Left renal cortex interstitium (tissue), 4 donors: Measurements from ENCODE around the gene MACC1. TPM values are rescaled to one million over a fixed set of nuclear protein-coding genes. Genes with fewer than 3 reads are reported as not detected.
"Not testable (repeated sequence)": the region's sequence is repeated elsewhere in the genome, so short reads cannot be mapped to it uniquely, and the experiment has no call there.

Source experiments
- DNase-seq, 4 donors: peaks; one replicate each; pipeline ENCODE4 v3.0.0-alpha.2; 2013; ENCODE audit warnings: low read depth in 4 of 4, low spot score in 2 of 4, missing footprints in 1 of 4
- polyA plus RNA-seq, 4 donors: library from polyadenylated mRNA; unstranded; fragments of 120-200 nt; gene quantifications; one replicate each; pipeline ENCODE4 v1.2.1, GENCODE V29; 2013; ENCODE audit not compliant: insufficient read length in 4 of 4

The MACC1 gene
- polyA plus RNA-seq, 4 donors, result 9.6 to 11.1 (median 10.9) TPM

DNA sequence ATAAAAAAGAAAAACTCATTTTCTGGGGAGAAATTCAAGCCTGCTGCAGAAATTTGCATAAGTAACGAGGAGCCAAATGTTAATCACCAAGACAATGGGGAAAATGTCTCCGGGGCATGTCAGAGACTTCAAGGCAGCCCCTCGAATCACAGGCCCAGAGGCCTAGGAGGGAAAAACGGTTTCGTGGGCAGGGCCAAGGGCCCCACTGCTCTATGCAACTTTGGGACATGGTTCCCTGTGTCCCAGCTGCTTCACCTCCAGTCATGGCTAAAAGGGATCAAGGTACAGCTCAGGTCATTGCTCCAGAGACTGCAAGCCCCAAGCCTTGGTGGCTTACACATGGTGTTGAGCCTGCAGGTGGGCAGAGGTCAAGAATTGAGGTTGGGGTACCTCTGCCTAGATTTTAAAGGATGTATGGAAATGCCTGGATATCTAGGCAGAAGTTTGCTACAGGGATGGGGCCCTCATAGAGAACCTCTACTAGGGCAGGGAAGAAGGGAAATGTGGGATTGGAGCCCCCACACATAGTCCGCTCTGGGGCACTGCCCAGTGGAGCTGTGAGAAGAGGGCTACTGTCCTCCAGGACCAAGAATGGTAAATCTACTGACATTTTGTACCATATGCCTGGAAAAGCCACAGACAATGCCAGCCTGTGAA lies 8.4 kb downstream of the MACC1 start:
- no peak for DNase-seq

DNA sequence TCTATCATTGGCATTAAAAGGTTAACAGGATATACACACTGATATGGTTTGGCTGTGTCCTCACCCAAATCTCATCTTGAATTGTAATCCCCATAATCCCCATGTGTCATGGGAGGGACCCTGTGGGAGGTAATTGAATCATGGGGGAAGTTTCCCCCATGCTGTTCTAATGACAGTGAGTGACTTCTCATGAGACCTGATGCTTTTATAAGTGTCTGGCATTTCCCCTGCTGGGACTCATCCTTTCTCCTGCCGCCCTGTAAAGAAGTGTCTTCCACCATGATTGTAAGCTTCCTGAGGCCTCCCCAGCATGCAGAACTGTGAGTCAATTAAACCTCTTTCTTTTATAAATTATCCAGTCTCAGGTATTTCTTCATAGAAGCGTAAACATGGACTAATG lies 9.4 kb downstream of the MACC1 start:
- not testable (repeated sequence) for DNase-seq

DNA sequence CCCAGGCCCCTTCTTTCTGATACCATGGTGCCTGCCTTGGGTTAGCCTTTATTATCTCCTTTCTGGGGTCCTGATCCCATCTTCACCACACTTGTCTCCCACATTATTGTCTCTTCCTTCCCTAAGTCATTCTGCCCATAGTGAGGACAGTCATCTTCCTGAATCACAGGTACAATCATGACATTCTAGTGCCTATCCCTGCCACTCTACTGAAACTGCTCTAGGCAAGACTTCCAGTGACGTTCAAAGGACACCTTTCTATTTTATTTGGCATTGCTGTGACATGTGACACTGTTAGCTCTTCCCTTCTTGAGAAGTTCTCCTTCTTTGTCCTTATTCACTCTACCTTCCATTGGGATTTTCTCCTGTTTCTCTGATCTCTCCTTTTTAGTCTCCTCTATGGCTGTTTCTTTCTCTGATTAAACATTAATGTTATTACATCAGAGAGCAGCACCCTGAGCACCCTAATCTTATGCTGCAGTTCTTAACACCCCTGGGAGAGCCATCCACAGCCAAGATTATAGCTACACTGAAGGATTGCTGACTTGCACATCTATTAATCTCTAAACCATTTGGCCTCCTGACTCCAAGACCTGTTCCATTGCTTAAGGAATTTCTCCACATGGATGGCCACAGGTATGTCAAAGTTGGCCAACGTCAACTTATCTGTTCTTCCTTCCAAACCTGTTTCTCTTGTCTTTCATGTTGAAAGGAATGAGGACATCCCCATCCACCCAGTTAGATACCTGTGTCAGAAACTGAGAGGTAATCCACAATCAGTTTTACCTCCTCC lies 10.9 kb downstream of the MACC1 start:
- DNase-seq, result no peak

DNA sequence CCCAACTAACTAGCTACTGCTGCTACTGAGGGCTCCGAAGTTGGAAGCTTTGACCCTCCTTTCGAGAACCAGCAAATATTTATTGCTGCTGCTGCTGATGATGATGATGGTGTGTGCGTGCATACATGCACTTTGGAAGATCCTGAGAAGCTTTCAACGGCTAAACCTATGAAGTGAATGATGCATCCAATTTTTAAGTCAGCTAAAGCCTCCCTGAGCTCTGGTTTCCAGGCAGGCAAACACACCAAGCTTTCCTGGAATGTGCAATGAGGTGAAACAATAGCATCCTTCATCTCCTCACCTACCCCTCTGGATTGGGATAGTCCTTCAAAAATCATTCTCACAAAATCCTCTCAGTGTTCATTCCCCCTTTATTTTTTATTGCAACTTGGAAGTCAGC lies 13.9 kb downstream of the MACC1 start:
- DNase-seq, result no peak

DNA sequence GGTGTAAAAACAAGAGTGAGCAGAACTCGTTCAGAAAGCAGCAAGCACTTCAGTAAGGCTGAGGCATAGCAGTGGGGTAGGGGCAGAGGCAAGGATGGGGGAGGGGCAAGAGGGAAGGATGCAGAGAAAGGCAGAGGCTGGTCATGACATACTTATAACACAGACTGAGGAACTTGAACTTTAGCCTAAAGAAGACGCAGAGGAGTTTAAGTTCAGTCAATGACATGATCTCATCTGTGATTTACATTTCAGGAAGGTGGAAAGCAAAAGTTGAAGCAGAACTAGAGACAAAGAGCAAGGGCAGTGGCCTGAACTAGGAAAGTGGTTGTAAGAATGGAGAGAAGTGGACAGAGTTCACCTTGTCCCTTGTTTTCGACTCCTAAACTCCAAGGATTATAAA lies 15.8 kb downstream of the MACC1 start:
- no peak for DNase-seq

DNA sequence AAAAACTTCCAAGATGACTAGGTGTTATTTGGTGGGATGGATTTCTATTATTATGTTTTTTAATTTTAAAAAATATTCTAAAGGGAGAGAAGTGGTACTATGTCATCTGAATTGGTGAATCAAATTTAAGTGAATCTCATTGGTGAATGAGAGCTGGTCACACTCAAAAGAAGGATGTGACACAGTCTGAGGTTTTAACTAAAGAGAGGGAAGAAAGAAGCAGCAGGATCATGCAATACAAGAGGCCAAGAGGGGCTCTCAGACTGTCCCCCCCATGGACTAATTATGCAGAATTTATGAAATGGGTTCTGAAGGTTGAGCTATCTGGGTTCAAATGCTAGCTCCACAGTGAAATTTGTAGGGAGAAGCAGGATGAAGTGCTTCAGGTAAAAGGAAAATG lies 16.2 kb downstream of the MACC1 start:
- no peak for DNase-seq

DNA sequence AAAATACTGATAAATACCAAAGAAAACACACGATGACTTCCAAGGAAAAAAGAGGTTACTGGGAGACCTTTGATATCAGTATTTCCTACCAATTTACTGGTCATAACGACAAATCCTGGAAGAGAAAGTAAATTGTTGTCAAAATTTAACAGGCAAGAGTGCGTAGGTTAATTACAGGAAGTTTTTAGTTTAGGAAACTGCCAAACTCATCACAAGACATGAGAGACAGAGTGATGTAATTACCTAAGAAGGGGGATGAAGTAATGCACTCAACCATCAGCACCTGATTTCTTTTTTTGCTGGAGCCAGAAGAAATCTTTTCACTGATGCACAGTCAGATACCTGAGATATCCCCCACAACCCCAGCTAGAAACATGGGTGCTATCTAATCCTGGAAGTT lies 16.8 kb downstream of the MACC1 start:
- DNase-seq, result no peak

DNA sequence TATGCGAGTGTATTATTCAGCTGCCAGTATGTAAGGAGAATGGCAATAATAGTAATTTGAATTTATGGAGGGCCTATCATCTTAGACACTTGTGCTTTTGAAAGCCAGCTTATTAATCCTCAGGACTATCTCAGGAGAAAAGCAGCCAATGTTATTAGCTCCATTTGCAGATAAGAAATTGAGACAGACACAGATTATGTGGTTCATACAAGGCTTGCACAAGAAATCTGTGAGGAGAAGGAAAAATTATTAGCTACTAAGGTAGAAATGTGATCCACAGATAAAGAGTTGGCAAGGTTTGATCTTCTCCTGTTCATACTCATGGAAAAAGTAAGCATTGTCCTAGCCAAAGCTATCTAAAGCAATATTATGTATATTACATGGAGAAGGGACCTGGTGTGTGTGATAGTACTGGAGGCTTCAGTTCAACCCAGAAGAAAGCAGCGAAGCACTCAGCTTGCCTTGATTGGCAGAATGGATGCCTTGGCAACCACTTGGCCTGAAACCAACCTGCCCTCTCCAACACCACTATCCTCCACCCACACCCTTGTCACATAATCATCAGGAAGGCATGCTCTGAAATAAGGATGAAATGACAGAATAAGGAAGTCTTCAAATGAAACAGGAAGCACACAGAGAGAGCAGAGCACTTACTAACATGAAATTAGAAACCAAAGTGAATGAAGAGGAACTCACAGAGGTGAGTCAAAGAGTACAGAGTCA lies 18.0 kb downstream of the MACC1 start:
- DNase-seq, result no peak

DNA sequence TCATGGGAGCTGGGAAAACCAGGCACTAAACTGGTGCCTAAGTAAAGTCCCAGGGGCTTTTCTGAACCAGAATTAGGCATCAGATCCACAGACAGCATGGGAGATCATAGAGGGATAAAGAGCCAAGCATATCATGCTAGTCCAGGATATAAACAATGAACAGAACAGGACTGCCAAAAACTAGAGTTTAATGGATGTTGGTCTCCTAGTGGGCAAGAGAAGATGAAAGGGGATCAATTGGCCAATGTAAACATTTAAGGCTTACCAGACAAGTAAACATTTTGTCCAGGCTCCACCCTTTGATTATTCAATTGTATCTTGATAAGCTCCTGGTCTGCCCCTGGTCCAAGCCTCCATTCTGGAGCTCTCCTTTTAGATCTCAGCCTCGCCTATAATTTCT lies 18.9 kb downstream of the MACC1 start:
- no peak for DNase-seq

DNA sequence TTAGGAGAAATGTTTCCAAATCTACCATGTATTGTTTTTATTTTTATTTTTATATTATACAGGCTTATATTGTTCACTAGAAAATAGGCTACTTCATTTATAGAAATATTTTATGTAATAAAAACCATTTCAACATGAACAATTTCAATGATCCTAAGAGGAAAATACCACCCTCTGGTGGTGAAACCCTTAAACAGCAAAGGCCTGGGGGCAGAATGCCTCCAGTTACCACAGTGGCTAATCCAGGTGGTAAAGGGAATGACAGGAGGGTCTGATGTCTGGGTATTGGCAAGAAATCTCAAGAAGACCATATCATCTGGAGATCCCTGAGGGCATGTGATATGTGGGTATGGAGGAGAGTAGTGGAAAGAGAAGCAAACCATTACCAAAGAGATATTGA lies 19.3 kb downstream of the MACC1 start:
- no peak for DNase-seq

DNA sequence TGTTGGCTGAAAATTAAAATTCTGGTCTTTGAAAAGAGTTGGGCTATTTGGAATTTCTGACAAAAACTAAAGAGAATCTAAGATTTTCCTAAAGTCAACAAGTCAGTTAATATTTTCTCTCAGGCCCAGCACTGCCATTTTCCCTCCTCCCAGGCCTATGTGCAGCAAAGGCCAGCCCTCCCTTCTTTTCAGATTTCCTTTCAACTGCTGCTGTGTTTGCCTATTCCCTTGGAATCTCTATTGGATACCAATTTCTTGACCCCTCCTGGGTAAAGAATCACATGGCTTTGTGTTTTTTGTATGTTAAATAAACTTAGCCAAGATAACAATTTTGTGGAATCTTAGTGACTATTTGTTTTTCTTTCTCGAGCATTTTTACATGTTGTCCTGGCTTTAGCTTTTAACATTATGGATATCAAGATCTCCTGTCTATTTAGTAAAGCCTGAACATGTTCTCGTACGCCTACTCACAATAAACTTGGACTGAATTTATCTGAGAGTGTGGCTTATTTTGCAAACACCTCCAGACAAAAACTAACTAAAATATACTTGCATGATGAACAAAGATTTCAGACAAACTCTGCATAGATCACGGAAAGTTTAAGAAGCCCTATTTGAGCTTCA lies 19.9 kb downstream of the MACC1 start:
- no peak for DNase-seq

DNA sequence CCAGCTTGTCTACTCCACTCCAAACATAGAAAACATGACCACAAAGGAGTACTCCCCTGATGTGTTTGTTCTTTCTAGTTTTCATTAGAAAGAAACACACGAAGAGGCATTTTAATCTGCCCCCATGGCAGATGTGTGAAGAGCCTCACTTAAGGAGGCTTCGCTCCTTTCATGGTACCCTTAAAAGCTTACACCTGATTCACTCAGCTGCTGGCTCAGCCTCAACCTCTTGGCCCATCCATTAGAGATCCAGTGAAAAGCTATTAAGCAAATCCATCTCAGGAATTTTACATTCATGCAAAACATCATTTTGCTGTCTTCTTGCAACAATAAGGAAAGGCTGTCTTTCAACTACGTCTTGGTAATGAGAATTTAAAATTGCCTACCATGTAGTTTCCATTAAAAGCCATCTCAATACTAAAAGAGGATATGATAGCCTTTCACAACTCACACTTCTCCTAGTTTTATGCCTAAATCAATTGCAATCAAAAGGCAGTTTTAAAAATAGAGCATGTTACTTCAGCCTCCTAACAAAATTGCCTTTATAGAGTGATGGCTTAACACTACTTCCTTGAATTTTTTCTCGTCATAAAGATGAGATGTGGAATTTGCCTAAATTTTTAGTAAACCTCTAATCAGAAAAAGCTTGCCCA lies 22.7 kb downstream of the MACC1 start:
- DNase-seq, result no peak

DNA sequence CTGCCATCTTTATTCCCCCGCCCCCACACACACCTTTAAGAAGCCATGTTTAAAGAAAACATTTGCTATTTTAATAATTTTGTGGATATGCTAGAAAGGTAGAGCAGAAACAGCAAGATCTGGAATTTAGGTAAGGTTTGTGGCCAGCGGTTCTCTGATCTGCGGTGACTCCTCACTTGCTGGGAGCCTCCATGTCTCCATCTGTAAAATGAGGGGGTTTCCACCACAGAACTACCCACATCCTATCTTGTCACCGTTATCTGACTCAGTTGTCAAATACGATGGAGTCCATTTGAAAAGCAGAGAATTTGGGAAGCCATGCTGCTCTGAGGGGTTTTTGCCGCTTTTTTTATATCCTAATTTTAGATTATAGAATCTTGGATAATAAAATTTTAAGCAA lies 23.3 kb downstream of the MACC1 start:
- no peak for DNase-seq

DNA sequence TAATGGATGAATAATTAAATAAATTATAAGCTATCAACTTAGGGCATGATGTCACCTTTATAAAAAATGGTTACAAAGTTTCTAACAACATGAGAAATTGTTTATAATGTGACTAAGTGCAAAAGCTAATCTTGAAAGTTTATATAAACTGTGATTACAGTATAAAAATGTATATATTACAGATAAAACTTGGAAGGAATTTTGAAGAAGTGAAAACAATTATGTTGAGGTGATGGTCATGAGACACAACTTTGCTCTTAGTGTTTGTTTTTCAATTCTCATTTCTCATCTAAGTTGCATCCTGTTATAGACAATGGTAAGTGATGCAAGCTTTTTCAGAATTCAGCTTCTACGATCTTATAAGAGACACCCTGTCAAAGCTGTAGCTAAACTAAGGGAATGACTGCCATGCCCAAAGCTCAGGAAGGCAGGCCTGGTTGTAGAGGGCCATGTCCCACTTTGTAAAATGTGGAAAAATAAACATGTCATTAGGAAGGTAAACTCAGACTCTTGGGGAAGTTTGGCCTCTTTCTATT lies 23.9 kb downstream of the MACC1 start:
- DNase-seq, result no peak

DNA sequence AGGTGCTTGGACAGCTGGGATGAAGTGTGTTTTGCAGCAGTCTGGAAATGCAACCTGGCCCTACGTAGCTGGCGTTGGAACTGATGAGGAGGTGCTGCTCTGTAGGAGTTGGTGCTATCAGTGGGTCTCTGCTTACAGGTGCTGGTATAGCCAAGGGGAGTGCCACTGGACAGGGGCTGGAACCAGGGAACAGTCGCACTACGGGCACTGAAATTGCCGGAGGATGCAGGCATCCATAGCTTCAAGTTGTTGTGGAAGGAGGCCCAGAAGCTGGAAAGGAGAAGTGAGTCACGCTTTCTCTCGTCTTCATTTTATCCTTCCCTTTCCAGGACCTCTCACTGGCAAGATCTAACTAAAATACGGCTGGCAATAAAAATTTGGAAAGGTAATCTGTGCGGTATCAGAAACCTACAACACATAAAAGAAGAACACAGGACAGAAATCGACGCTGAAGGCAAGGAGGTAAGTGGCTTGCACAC lies 25.8 kb downstream of the MACC1 start:
- no peak for DNase-seq

DNA sequence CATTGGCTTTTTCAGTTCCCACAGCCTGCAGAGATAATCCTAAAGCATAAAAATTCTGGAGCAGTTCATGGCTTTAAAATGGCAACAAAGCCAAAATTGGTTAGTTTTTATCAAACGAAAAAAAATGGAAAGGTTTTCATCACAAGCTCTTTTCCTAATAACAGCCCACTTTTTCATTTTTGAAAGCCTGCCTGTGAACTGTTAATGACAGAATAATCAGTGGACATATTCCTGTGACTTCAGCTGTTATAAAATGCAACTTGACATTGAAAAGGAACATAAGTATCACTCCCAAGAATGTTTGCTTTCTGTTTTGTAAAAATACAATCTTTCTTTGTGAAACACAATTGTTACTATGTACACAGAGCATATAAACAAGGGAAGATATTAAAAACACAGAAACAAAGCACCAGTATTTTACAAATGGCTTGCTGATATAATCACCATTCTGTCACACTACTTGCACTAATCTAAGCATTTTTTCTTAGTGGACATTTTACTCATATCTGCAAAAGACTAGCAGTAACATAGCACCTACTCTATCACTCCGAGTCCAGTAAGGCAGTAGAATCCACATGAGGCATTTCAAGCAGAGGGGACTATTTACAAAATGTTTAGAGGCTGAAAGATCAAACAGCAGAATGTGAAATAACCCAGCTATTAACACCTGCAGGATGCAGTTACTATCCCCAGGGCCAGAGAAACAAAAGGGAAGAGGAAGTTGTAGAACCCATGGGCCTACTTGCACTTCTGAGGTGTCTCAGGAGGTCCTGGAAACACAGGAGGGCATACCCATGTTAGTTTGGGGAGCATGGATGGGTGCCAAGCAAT lies 26.4 kb downstream of the MACC1 start:
- DNase-seq, result no peak

DNA sequence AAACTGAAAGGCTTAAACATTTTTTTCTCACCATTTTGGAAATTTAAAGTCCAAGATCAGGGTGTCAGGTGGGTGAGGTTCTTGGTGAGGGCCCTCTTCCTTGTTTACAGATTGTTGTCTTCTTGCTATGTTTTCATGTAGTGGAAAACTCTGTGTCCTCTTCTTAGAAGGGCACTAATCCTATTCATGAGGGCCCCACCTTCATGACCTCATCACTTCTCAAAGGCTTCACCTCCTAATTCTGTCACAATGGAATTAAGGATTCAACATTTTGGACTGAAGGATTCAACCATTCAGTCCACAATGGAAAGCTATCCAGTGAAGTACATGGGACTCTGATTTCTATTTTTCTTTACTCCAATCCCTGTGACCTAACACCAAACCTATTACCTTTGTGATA lies 27.3 kb downstream of the MACC1 start:
- no peak for DNase-seq

DNA sequence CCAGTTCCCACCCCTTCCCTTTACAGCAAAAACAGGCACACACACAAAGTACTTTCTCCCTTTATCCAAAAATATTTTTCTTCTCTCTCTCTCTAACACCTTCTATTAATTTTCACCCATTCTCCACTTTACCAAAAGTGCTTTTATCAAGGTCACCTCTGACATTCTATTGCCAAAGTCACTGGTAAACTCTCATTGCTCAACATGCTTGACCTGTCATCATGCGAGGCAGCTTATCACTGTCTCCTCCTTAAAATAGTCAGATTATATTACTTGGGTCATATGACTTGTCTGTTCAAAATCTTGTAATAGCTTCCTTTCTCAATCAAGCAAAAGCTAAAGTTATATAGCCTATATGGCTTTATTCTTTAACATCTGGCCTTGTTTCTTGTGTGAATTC lies 28.6 kb downstream of the MACC1 start:
- no peak for DNase-seq

DNA sequence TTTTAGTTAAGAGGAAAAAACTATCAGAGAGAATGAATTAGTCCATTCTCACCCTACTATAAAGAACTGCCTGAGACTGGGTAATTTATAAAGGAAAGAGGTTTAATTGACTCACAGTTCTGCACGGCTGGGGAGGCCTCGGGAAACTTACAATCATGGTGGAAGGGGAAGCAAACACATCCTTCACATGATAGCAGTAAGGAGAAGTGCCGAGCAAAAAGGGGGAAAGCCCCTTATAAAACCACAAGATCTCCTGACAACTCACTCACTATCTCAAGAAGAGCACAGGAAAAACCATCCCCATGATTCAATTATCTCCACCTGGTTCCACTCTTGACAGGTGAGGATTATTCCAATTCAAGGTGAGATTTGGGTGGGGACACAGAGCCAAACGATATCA lies 29.3 kb downstream of the MACC1 start:
- not testable (repeated sequence) for DNase-seq

DNA sequence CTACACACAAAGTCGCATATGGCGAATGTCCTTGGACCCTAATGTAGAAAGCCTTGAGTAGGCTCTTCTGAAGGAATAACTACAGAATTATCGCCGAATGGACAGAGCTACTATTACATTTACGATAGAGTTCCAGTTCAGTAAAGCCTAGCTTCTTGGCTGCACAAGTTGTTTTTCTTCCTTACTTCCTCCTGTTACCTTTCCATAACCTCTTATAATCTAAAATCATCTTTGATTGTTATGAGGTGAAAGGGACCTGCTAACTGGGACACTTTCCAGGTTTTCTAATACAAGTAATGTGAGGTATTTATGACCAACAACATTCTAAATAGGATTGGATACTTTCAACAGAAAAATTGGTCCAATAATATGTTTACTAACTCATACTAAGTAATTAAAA lies 31.2 kb downstream of the MACC1 start:
- DNase-seq, result no peak
